K562 (cell line): ENCODE results near the gene TOMM22. TPM values are rescaled to one million over a fixed set of nuclear protein-coding genes. Genes with fewer than 3 reads are reported as not detected.

Source experiments
- ATAC-seq: fragments of 200-7000 bp; cut with Tn5 transposase; 3 replicates; pipeline ENCODE4 v1.9.1; 2020; ENCODE audit warnings: moderate library complexity
- BruUV-seq: library from RNA; stranded (reverse); fragments of 400-500 nt; replicated peaks from 2 replicates; lab custom pipeline; 2021; lab: Mats Ljungman, UMichigan
- CTCF ChIA-PET: fragments of 300-600 bp; formaldehyde crosslinking; extraction: SDS; loops from one replicate; lab custom pipeline; 2021; ENCODE audit warnings: low intra/inter-chr PET ratio; lab: Yijun Ruan, JAX
- POLR2A ChIA-PET: fragments of 300-600, 350-650 bp; sonication (Branson Sonifier 250); formaldehyde crosslinking; extraction: SDS; loops from one replicate; lab custom pipeline; 2021; ENCODE audit warnings: antibody characterized with exemption, inconsistent platforms; lab: Yijun Ruan, JAX
- DNase-seq, 4 experiments: peaks; one replicate each; pipeline versions ENCODE4 v3.0.0 to v3.0.0-alpha.2; 2011 to 2018; ENCODE audit warnings: low spot score in 3 of 4, mixed read lengths in 3 of 4; ENCODE audit errors: extremely low read depth in 1 of 4
- FAIRE-seq: peaks from 2 replicates; lab custom pipeline; 2011; peaks lifted over from hg19 to GRCh38; lab: Jason Lieb, UNC
- H2AFZ ChIP-seq: 2 replicates; pipeline ENCODE4 v1.6.0; 2011; ENCODE audit warnings: low read depth, low read length, control low read depth, inconsistent platforms
- H3K27ac ChIP-seq: fragments of 200-600 bp; 3 replicates; pipeline ENCODE4 v1.8.0; 2011; ENCODE audit warnings: low read depth, mild to moderate bottlenecking, control low read depth, inconsistent platforms, low read length, moderate library complexity, mixed read lengths; ENCODE audit errors: extremely low read depth
- H3K27me3 ChIP-seq, 2 experiments: fragments of 300-600 bp in 1 of 2; 2 replicates in 1 of 2; 3 replicates in 1 of 2; pipeline versions ENCODE4 v1.6.0 to v1.8.0; 2011; ENCODE audit warnings: inconsistent platforms in 2 of 2, low read length in 2 of 2, mild to moderate bottlenecking in 1 of 2, mixed read lengths in 1 of 2, moderate library complexity in 1 of 2; ENCODE audit not compliant: control insufficient read depth in 2 of 2, insufficient read depth in 2 of 2
- H3K36me3 ChIP-seq: fragments of 300-600 bp; 3 replicates; pipeline ENCODE4 v1.8.0; 2011; ENCODE audit warnings: mild to moderate bottlenecking, low read length, inconsistent platforms; ENCODE audit not compliant: control insufficient read depth, insufficient read depth
- H3K4me1 ChIP-seq, 2 experiments: fragments of 200-600 bp in 1 of 2; replicated peaks in 1 of 2; 2 replicates in 1 of 2; 3 replicates in 1 of 2; pipeline versions ENCODE4 v1.5.1 to v1.8.0; 2011; ENCODE audit warnings: inconsistent platforms in 2 of 2, low read length in 2 of 2, mild to moderate bottlenecking in 1 of 2, mixed read lengths in 1 of 2, moderate library complexity in 1 of 2; ENCODE audit not compliant: control insufficient read depth in 2 of 2, insufficient read depth in 2 of 2
- H3K4me2 ChIP-seq: 2 replicates; pipeline ENCODE4 v1.6.1; 2011; ENCODE audit warnings: low read length, control low read depth, inconsistent platforms, mixed read lengths; ENCODE audit not compliant: insufficient read depth
- H3K4me3 ChIP-seq: fragments of 200-600 bp; sonication (generic), shearing (Covaris generic); 2 replicates; pipeline ENCODE4 v1.5.1; 2016; ENCODE audit warnings: control low read depth, inconsistent platforms
- H3K79me2 ChIP-seq: fragments of 200-600 bp; 3 replicates; pipeline ENCODE4 v1.8.0; 2011; ENCODE audit warnings: low read length, inconsistent platforms; ENCODE audit not compliant: control insufficient read depth, insufficient read depth
- H3K9ac ChIP-seq, 2 experiments: 2 replicates each; pipeline versions ENCODE4 v1.6.0 to v1.6.1; 2011; ENCODE audit warnings: low read depth in 2 of 2, low read length in 2 of 2, control low read depth in 1 of 2, inconsistent platforms in 1 of 2, mild to moderate bottlenecking in 1 of 2, mixed read lengths in 1 of 2; ENCODE audit not compliant: insufficient read depth in 1 of 2
- H3K9me1 ChIP-seq: one replicate; pipeline ENCODE4 v1.6.0; 2011; ENCODE audit warnings: inconsistent platforms, mild to moderate bottlenecking, low read length, moderate library complexity; ENCODE audit not compliant: control insufficient read depth, insufficient read depth
- H3K9me3 ChIP-seq: replicated peaks from 2 replicates; pipeline ENCODE4 v1.5.1; 2011; ENCODE audit warnings: low read depth, low read length, inconsistent platforms; ENCODE audit not compliant: control insufficient read depth, insufficient read depth
- H4K20me1 ChIP-seq: replicated peaks from 2 replicates; pipeline ENCODE4 v1.6.1; 2011; ENCODE audit warnings: low read length, inconsistent platforms, mixed read lengths; ENCODE audit not compliant: control insufficient read depth, insufficient read depth
- BACH1 ChIP-seq: fragments of 200-800 bp; sonication (Bioruptor generic); IDR thresholded peaks from 2 replicates; pipeline ENCODE4 v1.6.1; 2016; ENCODE audit warnings: missing genetic modification characterization, missing compliant biosample characterization
- CBX8 ChIP-seq: fragments of 200-600 bp; sonication (generic); IDR thresholded peaks from 2 replicates; pipeline ENCODE4 v1.6.1; 2012; ENCODE audit warnings: borderline replicate concordance, mixed run types, low read depth, mild to moderate bottlenecking, moderate library complexity, mixed read lengths, low read length, control low read depth, inconsistent platforms; ENCODE audit not compliant: poor library complexity, severe bottlenecking; ENCODE audit errors: extremely low read depth
- CCNT2 ChIP-seq: IDR thresholded peaks from 2 replicates; pipeline ENCODE4 v1.6.1; 2011; ENCODE audit warnings: borderline replicate concordance, low read depth, mild to moderate bottlenecking, moderate library complexity, mixed read lengths, low read length; ENCODE audit not compliant: insufficient read length; ENCODE audit errors: extremely low read depth
- FOXP1 ChIP-seq: sonication (generic); formaldehyde crosslinking; IDR thresholded peaks from 2 replicates; pipeline ENCODE4 v1.8.0; 2022; ENCODE audit warnings: mild to moderate bottlenecking, missing genetic modification reagents
- MCM7 ChIP-seq, 2 experiments: fragments of 450-650 bp; IDR thresholded peaks; 2 replicates each; pipeline ENCODE4 v1.6.1; 2016 to 2018
- RFX1 ChIP-seq: fragments of 450-650 bp; IDR thresholded peaks from 2 replicates; pipeline ENCODE4 v1.6.1; 2016; ENCODE audit warnings: mild to moderate bottlenecking, moderate library complexity
- SMAD1 ChIP-seq: fragments of 150-350 bp; IDR thresholded peaks from 2 replicates; pipeline ENCODE4 v1.6.1; 2014; ENCODE audit warnings: low read length, low read depth; ENCODE audit not compliant: partially characterized antibody
- SRSF1 ChIP-seq: fragments of 200-400 bp; formaldehyde crosslinking; IDR thresholded peaks from 2 replicates; pipeline ENCODE4 v1.6.1; 2017; ENCODE audit warnings: mild to moderate bottlenecking, low read depth, low read length, moderate library complexity
- XRCC3 ChIP-seq: fragments of 450-650 bp; IDR thresholded peaks from 2 replicates; pipeline ENCODE4 v1.6.1; 2017; ENCODE audit warnings: mild to moderate bottlenecking, moderate library complexity
- ZBTB1 ChIP-seq: sonication (generic); formaldehyde crosslinking; IDR thresholded peaks from 2 replicates; pipeline ENCODE4 v1.8.1; 2023; ENCODE audit warnings: missing genetic modification reagents, low read depth, mild to moderate bottlenecking, borderline replicate concordance
- WGBS: fragments of 100-300 bp; shearing (Covaris generic); methylation state at CpG from one replicate; pipeline ENCODE4 v1.1.6; 2016; ENCODE audit warnings: low coverage, mixed read lengths; ENCODE audit not compliant: insufficient coverage; ENCODE audit errors: missing lambda C conversion rate; 5-methylcytosine and 5-hydroxymethylcytosine counted together
- in situ Hi-C: fragments of 300-500 bp; cut with MboI; formaldehyde crosslinking; loops from 4 replicates; pipeline ENCODE4 v1.15.0; 2018; ENCODE audit warnings: inconsistent platforms, mixed read lengths
- intact Hi-C: fragments of 100-400 bp; cut with micrococcal nuclease; formaldehyde crosslinking; loops from 2 replicates; pipeline ENCODE4 v1.14.2; 2022
- polyA plus RNA-seq, 8 experiments: library from polyadenylated mRNA; depleted of rRNA in 4 of 8; stranded (reverse) in 5 of 8; unstranded in 3 of 8; fragments of >200 nt; fragmentation: Nextera tagmentation in 2 of 8; fragmentation: Illumina TruSeq in 1 of 8; extraction: Ambion mirVana in 2 of 8; extraction: Trizol in 1 of 8; gene quantifications; 2 replicates each; pipeline versions ENCODE4 v1.2.1 to v1.2.3, GENCODE V29; 2011 to 2014; ENCODE audit warnings: inconsistent platforms in 1 of 8, missing spikeins in 1 of 8
- total RNA-seq, 7 experiments: library from RNA; depleted of rRNA in 6 of 7; stranded (reverse); fragments of >200 nt in 6 of 7; fragmentation: Illumina TruSeq in 2 of 7; extraction: Trizol in 2 of 7; gene quantifications; 2 replicates each; pipeline versions ENCODE4 v1.2.1 to v1.2.3, GENCODE V29; 2011 to 2021; ENCODE audit warnings: low replicate concordance in 1 of 7
- TF ChIP-seq, protein P1 (sequence below): sonication (generic); formaldehyde crosslinking; IDR thresholded peaks from 2 replicates; pipeline ENCODE4 v1.9.0; 2022; ENCODE audit warnings: mild to moderate bottlenecking, missing genetic modification reagents
- TF ChIP-seq, protein P2 (sequence below): fragments of 450-650 bp; conservative IDR thresholded peaks from 2 replicates; pipeline ENCODE4 v1.6.1; 2016; ENCODE audit warnings: missing genetic modification characterization, low read depth, mild to moderate bottlenecking, control low read depth, missing compliant biosample characterization
- TF ChIP-seq, protein P3 (sequence below): IDR thresholded peaks from 2 replicates; pipeline ENCODE4 v1.6.1; 2011; ENCODE audit not compliant: insufficient read length; ENCODE audit errors: extremely low read depth
- TF ChIP-seq, protein P4 (sequence below): sonication (generic); formaldehyde crosslinking; IDR thresholded peaks from 2 replicates; pipeline ENCODE4 v1.4.0; 2020; ENCODE audit warnings: mild to moderate bottlenecking, missing genetic modification reagents
- TF ChIP-seq, protein P5 (sequence below): fragments of 450-650 bp; IDR thresholded peaks from 2 replicates; pipeline ENCODE4 v1.6.1; 2017; ENCODE audit warnings: mild to moderate bottlenecking, moderate library complexity

The TOMM22 gene
- total and polyA plus RNA-seq, 9 of the 15 experiments (the other 6 are each of a cell fraction or from before 2014, with no cell fraction given) = 25.8 to 108 (median 73.8) TPM

DNA sequence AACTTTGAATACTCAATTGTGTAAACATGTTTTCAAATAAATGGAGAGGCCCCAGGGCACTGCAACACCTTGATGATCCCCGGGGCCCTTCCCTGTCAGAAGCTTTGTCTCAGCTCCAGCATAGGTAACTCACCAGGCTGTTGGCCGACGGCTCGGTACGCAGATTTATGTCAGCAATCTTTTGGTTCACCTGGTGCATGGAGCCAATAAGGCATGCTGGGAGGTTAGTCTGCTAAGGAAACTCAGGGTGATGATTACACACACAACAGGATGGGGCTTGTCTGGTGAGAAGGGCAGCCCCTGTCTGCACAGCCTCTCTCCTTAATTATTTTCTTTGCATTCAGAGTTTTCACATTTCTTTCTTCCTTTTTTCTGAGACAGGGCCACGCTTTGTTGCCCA, 36.3 kb upstream of the TOMM22 start:
- Histone ChIP-seq H4K20me1 (no peaks in the 10 kb centered on the region), H3K4me1 (no peaks in the 10 kb centered on the region), H3K27ac (no peak overlapping the region), H3K9me3 (no peaks in the 10 kb centered on the region), H2AFZ (no peak overlapping the region), H3K27me3 (no peaks in the 10 kb centered on the region), H3K9me1 (no peaks in the 10 kb centered on the region), H3K4me2 (no peak overlapping the region), H3K4me3 (no peak overlapping the region), H3K79me2 (no peaks in the 10 kb centered on the region), H3K9ac (no peak overlapping the region), H3K36me3 (no peaks in the 10 kb centered on the region)
- FAIRE-seq = no peak
- TF ChIP-seq, protein P1, sequence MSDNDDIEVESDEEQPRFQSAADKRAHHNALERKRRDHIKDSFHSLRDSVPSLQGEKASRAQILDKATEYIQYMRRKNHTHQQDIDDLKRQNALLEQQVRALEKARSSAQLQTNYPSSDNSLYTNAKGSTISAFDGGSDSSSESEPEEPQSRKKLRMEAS (CRISPR knock-in tag) = no peak
- TF ChIP-seq CBX8 (no peak), RFX1 (no peak), SMAD1 (no peak), BACH1 (tag) (no peak), MCM7 (IDR thresholded peaks at IDR 0.05) (no peak), CCNT2 (no peak), FOXP1 (no peak), XRCC3 (no peak), ZBTB1 (CRISPR knock-in tag) (no peak), SRSF1 (no peak)
- TF ChIP-seq, protein P2, sequence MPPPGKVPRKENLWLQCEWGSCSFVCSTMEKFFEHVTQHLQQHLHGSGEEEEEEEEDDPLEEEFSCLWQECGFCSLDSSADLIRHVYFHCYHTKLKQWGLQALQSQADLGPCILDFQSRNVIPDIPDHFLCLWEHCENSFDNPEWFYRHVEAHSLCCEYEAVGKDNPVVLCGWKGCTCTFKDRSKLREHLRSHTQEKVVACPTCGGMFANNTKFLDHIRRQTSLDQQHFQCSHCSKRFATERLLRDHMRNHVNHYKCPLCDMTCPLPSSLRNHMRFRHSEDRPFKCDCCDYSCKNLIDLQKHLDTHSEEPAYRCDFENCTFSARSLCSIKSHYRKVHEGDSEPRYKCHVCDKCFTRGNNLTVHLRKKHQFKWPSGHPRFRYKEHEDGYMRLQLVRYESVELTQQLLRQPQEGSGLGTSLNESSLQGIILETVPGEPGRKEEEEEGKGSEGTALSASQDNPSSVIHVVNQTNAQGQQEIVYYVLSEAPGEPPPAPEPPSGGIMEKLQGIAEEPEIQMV (tag) = no peak
- TF ChIP-seq, protein P3, sequence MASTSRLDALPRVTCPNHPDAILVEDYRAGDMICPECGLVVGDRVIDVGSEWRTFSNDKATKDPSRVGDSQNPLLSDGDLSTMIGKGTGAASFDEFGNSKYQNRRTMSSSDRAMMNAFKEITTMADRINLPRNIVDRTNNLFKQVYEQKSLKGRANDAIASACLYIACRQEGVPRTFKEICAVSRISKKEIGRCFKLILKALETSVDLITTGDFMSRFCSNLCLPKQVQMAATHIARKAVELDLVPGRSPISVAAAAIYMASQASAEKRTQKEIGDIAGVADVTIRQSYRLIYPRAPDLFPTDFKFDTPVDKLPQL = no peak
- TF ChIP-seq, protein P4, sequence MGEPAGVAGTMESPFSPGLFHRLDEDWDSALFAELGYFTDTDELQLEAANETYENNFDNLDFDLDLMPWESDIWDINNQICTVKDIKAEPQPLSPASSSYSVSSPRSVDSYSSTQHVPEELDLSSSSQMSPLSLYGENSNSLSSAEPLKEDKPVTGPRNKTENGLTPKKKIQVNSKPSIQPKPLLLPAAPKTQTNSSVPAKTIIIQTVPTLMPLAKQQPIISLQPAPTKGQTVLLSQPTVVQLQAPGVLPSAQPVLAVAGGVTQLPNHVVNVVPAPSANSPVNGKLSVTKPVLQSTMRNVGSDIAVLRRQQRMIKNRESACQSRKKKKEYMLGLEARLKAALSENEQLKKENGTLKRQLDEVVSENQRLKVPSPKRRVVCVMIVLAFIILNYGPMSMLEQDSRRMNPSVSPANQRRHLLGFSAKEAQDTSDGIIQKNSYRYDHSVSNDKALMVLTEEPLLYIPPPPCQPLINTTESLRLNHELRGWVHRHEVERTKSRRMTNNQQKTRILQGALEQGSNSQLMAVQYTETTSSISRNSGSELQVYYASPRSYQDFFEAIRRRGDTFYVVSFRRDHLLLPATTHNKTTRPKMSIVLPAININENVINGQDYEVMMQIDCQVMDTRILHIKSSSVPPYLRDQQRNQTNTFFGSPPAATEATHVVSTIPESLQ (CRISPR knock-in tag) = no peak
- TF ChIP-seq, protein P5, sequence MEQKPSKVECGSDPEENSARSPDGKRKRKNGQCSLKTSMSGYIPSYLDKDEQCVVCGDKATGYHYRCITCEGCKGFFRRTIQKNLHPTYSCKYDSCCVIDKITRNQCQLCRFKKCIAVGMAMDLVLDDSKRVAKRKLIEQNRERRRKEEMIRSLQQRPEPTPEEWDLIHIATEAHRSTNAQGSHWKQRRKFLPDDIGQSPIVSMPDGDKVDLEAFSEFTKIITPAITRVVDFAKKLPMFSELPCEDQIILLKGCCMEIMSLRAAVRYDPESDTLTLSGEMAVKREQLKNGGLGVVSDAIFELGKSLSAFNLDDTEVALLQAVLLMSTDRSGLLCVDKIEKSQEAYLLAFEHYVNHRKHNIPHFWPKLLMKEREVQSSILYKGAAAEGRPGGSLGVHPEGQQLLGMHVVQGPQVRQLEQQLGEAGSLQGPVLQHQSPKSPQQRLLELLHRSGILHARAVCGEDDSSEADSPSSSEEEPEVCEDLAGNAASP = no peak
- intact Hi-C loops (no loop called here), in situ Hi-C loops (no loop called here)
- no peak for DNase-seq
- no peak for ATAC-seq
- WGBS = 78% methylated on average over 5 of the region's 6 CpGs
- ChIA-PET POLR2A (no interaction called here), CTCF (no interaction called here)
- no TSS peak for BruUV-seq
